ENCODE data around the gene RIN1. TPM values are rescaled to one million over a fixed set of nuclear protein-coding genes. Genes with fewer than 3 reads are reported as not detected.

RIN1 gene
- total and polyA plus RNA-seq, 2 donors (not counting 1 experiment from before 2014, with no cell fraction given), result 0.72 to 1.7 TPM

DNA sequence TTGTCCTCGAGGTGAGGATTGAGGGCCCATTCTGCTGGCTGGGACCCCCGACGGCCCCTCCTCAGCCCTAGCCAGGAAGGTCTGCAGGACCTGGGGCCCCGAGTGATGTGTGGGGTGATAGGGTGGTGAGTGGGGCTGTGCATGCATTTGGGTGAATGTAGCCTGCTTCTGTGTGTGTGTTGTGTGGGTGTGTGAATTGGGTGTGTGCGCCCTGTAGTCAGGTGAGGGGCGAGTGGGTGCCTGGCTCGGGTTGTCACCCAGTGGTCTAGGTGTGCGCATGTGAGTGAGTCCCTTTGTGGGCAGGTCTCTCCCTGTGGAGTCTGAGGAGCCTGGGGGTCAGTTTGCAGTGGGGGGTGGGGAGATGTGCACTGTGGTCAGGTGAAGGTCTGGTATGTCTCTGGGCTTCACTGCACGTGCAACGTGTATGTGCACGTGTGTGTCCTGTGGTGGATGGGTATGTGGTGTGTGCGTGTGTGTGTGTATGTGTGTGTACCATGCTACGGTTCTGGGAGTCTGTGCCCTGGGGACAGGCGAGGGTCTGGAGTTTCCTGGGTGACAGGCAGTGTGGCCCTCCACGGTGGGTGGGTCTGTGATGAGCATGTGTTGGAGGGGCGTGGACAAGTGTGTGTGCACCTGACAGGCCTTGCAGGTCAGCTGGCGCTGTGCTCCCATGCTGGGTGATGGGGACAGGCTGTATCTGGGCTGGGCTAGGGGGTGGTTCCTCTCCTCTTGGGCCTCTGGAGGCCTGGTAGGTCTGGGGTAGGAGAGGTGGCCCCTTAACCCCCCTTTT lies 43.5 kb downstream of the RIN1 start:
- ChIA-PET CTCF (no interaction called here), POLR2A (no interaction called here)
- intact Hi-C loops (cut with micrococcal nuclease), result no loop called here
- peaks cover 0 to 4% (median 0%) of the 10 kb centered on the region in 3 donors for H3K9me3 ChIP-seq (ENCODE audit: control extremely low read depth in 1 of 3, control insufficient read depth in 2 of 3, insufficient read depth in 1 of 3, low read length in 2 of 3)
- peaks cover 11% of the 10 kb centered on the region for H3K79me2 ChIP-seq (ENCODE audit: control insufficient read depth, insufficient read depth, low read length)
- 62% methylated on average over 14 of the region's 17 CpGs for WGBS (ENCODE audit: insufficient coverage)
- ATAC-seq (ENCODE audit: low read depth) (no peak), DNase-seq (peak; percentile 42)
- peaks cover 30% of the 10 kb centered on the region for H3K4me1 Mint-ChIP-seq
- peaks cover 33% of the 10 kb centered on the region in 2 donors for H3K4me1 ChIP-seq (ENCODE audit: control insufficient read depth in 2 of 2, insufficient read depth in 2 of 2, low read length in 2 of 2)
- H2AFZ ChIP-seq (ENCODE audit: insufficient read depth, low read depth, low read length, poor library complexity, severe bottlenecking), result peak overlapping the region; percentile 71
- no peak overlapping the region for H3K27ac ChIP-seq (ENCODE audit: low read length in 2 of 2)
- H3K4me3 ChIP-seq (ENCODE audit: control extremely low read depth in 1 of 5, extremely low read depth in 1 of 5, insufficient read depth in 1 of 5, low read depth in 2 of 5, low read length in 4 of 5), result no peak overlapping the region
- TF ChIP-seq, protein P1, sequence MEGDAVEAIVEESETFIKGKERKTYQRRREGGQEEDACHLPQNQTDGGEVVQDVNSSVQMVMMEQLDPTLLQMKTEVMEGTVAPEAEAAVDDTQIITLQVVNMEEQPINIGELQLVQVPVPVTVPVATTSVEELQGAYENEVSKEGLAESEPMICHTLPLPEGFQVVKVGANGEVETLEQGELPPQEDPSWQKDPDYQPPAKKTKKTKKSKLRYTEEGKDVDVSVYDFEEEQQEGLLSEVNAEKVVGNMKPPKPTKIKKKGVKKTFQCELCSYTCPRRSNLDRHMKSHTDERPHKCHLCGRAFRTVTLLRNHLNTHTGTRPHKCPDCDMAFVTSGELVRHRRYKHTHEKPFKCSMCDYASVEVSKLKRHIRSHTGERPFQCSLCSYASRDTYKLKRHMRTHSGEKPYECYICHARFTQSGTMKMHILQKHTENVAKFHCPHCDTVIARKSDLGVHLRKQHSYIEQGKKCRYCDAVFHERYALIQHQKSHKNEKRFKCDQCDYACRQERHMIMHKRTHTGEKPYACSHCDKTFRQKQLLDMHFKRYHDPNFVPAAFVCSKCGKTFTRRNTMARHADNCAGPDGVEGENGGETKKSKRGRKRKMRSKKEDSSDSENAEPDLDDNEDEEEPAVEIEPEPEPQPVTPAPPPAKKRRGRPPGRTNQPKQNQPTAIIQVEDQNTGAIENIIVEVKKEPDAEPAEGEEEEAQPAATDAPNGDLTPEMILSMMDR (IDR thresholded peaks at IDR 0.05), result no peak
- TF ChIP-seq EZH2 (IDR thresholded peaks at IDR 0.05; ENCODE audit: borderline replicate concordance, insufficient read depth, low read depth, low read length, poor library complexity, severe bottlenecking), result no peak
- peak overlapping the region; percentile 80 for H3K4me3 Mint-ChIP-seq
- H4K20me1 ChIP-seq (ENCODE audit: control insufficient read depth, insufficient read depth, low read length, poor library complexity, severe bottlenecking), result peaks cover 8% of the 10 kb centered on the region
- no peak overlapping the region for H3K27ac Mint-ChIP-seq
- peaks cover 18% of the 10 kb centered on the region for H3K27me3 Mint-ChIP-seq
- H3K4me2 ChIP-seq (replicated peaks; ENCODE audit: low read depth, low read length, poor library complexity, severe bottlenecking), result peak overlapping the region; percentile 96
- no peaks in the 10 kb centered on the region for H3K36me3 ChIP-seq (replicated peaks in 1 of 2; ENCODE audit: control extremely low read depth in 1 of 2, control insufficient read depth in 1 of 2, extremely low read depth in 1 of 2, insufficient read depth in 2 of 2, low read length in 1 of 2)
- peak overlapping the region; percentile 58 for H3K9ac ChIP-seq (ENCODE audit: low read length)
- H3K27me3 ChIP-seq (replicated peaks in 1 of 4; ENCODE audit: control extremely low read depth in 1 of 4, control insufficient read depth in 3 of 4, insufficient read depth in 4 of 4, low read length in 3 of 4), result peaks cover 2 to 33% (median 15%) of the 10 kb centered on the region in 4 experiments
- H3K9me3 Mint-ChIP-seq (ENCODE audit: insufficient read depth), result no peaks in the 10 kb centered on the region
